ENCODE measurements around the gene DYRK3. TPM values are rescaled to one million over a fixed set of nuclear protein-coding genes. Genes with fewer than 3 reads are reported as not detected.

Gene DYRK3
- total RNA-seq, 2 donors from 2014 or later, result 2.6 to 9.7 TPM

DNA sequence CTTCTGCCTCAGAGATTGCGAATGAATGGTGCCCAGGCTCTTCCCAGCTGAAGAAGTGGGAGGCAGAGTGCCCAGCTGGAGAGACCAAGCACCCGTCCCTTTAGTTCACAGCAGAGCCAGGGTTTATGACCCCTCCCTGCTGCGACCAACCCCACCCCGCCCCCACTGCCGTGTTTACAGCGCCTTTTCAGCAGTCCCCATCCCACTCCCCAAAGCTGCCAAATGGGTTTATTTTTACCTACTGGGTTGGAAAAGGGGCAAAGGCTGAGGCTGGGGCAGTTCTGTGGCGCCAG, 23.6 kb downstream of the DYRK3 start:
- H3K4me3 ChIP-seq, result no peak overlapping the region
- TF ChIP-seq POLR2AphosphoS5 (IDR thresholded peaks at IDR 0.05) (no peak), POLR2A (IDR thresholded peaks at IDR 0.05) (no peak)
- TF ChIP-seq, protein P1, sequence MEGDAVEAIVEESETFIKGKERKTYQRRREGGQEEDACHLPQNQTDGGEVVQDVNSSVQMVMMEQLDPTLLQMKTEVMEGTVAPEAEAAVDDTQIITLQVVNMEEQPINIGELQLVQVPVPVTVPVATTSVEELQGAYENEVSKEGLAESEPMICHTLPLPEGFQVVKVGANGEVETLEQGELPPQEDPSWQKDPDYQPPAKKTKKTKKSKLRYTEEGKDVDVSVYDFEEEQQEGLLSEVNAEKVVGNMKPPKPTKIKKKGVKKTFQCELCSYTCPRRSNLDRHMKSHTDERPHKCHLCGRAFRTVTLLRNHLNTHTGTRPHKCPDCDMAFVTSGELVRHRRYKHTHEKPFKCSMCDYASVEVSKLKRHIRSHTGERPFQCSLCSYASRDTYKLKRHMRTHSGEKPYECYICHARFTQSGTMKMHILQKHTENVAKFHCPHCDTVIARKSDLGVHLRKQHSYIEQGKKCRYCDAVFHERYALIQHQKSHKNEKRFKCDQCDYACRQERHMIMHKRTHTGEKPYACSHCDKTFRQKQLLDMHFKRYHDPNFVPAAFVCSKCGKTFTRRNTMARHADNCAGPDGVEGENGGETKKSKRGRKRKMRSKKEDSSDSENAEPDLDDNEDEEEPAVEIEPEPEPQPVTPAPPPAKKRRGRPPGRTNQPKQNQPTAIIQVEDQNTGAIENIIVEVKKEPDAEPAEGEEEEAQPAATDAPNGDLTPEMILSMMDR (IDR thresholded peaks at IDR 0.05), result no peak
- intact Hi-C loops (cut with DNase I), result no loop called here
- H3K27ac ChIP-seq, result no peak overlapping the region
- no peaks in the 10 kb centered on the region for H3K9me3 ChIP-seq
- WGBS, result 71% methylated on average over 7 of the region's 7 CpGs
- H3K4me1 ChIP-seq (replicated peaks), result no peaks in the 10 kb centered on the region
- no peak for DNase-seq (ENCODE audit: low spot score)
- no peaks in the 10 kb centered on the region for H3K36me3 ChIP-seq
- no peaks in the 10 kb centered on the region for H3K27me3 ChIP-seq (replicated peaks; ENCODE audit: insufficient read depth)

DNA sequence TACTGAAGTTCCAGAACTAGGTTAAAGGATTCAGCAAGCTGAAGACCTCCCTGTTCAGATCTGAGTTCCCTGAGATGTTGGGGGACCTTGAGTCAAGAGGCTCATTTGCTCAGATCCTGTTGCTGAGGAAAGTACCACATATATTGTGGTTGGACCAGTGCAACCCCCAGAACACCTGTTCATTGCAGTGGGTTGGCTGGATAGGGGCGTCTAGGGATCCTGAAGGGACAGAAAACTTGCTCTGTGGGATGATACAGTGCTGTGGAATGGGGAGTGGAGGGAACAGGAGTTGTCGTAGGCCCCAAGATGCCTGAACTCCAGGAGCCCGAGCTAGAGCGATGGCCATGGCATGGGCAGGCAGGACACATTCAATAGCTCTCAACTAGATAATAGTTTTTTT, 24.8 kb downstream of the DYRK3 start:
- no peaks in the 10 kb centered on the region for H3K9me3 ChIP-seq
- H3K4me3 ChIP-seq, result no peak overlapping the region
- no peaks in the 10 kb centered on the region for H3K4me1 ChIP-seq (replicated peaks)
- WGBS, result 97% methylated on average over 4 of the region's 4 CpGs
- intact Hi-C loops (cut with DNase I), result no loop called here
- H3K36me3 ChIP-seq, result no peaks in the 10 kb centered on the region
- no peak for DNase-seq (ENCODE audit: low spot score)
- H3K27me3 ChIP-seq (replicated peaks; ENCODE audit: insufficient read depth), result no peaks in the 10 kb centered on the region
- TF ChIP-seq POLR2A (IDR thresholded peaks at IDR 0.05) (no peak), POLR2AphosphoS5 (IDR thresholded peaks at IDR 0.05) (no peak)
- TF ChIP-seq, protein P1 (IDR thresholded peaks at IDR 0.05), result no peak
- H3K27ac ChIP-seq, result no peak overlapping the region

DNA sequence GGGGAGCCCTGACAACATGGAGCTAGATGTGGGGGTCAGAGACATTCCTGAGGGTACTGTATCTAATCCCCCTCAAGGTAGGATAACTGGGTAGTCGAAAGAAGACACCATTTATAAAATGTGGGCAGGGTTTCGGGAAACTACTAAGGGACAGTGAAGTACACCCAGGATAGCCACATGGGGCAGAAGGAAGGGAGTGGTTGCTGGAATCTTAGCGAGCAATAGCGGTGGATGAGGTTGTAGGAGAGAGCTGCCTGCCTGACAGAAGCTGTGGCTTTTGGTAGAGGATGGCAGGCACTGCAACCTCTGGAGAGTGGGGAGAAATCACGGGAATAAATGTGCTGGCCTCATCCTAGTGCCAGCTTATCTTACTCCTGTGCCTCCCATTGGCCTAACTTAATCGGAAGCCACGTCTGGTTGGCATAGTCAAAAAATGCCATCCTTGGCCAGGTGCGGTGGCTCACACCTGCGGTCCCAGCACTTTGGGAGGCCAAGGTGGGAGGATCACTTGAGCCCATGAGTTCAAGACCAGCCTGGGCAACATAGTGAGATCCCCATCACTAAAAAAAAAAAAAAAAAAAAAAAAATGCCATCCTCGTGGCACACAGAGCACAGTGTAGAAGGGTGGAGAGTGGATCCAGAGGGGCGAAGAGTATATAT, 26.0 kb downstream of the DYRK3 start:
- Histone ChIP-seq H3K9me3 (no peaks in the 10 kb centered on the region), H3K27ac (no peak overlapping the region), H3K27me3 (replicated peaks; ENCODE audit: insufficient read depth) (no peaks in the 10 kb centered on the region), H3K4me3 (no peak overlapping the region), H3K36me3 (no peaks in the 10 kb centered on the region), H3K4me1 (replicated peaks) (no peaks in the 10 kb centered on the region)
- 90% methylated on average over 11 of the region's 11 CpGs for WGBS
- TF ChIP-seq POLR2AphosphoS5 (IDR thresholded peaks at IDR 0.05) (no peak), POLR2A (IDR thresholded peaks at IDR 0.05) (no peak)
- TF ChIP-seq, protein P1 (IDR thresholded peaks at IDR 0.05), result no peak
- DNase-seq (ENCODE audit: low spot score), result no peak
- intact Hi-C loops (cut with DNase I), result no loop called here

DNA sequence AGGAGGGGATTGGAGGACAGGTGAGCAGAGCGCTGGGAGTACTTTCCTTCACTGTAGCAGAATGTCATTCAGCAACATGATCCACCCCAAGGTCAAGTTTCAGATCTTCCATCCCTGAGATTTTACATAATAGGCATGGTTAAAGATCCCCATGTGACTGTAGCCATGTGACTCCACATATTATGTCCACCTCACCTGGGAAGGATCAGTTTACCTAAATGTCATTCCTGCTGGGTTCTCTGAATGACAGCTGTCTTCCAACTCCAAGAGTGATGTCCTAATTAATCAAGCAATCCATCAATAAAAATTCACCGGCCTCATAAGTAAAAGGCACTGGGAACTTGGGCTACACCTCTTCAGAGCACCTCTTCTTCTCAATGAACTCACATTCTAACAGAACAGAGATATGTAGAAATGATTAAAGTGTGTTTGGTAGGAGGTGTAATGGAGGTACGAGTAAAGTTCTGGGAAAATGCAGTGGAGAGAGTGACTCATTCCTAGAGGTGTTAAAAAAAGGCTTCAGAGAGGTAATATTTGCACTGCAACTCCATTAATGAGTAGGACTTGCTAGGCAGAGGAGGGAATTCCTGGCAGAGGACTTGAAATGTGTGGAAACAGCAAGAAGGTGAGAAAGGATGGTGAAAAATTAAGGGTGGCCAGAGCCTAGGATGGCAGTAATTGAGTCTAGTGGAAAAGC, 27.2 kb downstream of the DYRK3 start:
- WGBS, result 68% methylated on average over 3 of the region's 3 CpGs
- DNase-seq (ENCODE audit: low spot score), result no peak
- Histone ChIP-seq H3K27ac (no peak overlapping the region), H3K36me3 (no peaks in the 10 kb centered on the region), H3K4me3 (no peak overlapping the region), H3K4me1 (replicated peaks) (no peaks in the 10 kb centered on the region), H3K9me3 (no peaks in the 10 kb centered on the region), H3K27me3 (replicated peaks; ENCODE audit: insufficient read depth) (no peaks in the 10 kb centered on the region)
- intact Hi-C loops (cut with DNase I), result no loop called here
- no peak for TF ChIP-seq POLR2AphosphoS5 (IDR thresholded peaks at IDR 0.05)
- TF ChIP-seq, protein P1 (IDR thresholded peaks at IDR 0.05), result no peak

DNA sequence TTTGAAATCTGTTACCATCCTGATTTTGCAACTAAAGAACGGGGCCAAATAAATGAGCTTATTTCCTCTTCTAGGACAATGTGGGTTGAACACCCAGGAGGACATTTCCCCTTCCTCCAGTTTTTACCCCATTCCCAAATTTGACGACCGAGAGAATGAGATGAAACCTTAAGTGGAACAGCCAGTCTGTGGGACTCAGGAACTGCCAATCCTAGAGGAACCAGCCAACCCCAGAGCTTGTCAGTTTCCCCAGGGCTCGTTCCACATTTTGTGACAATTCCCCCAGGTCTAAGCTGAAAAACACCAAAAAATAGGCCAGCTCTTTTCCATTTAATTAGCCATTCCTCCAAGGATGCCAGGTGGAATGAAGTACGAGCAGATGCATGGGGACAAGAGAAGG, 28.0 kb downstream of the DYRK3 start:
- H3K27me3 ChIP-seq (replicated peaks; ENCODE audit: insufficient read depth), result no peaks in the 10 kb centered on the region
- H3K9me3 ChIP-seq, result no peaks in the 10 kb centered on the region
- H3K4me3 ChIP-seq, result no peak overlapping the region
- no peaks in the 10 kb centered on the region for H3K36me3 ChIP-seq
- 54% methylated on average over 5 of the region's 5 CpGs for WGBS
- no peak overlapping the region for H3K27ac ChIP-seq
- no peaks in the 10 kb centered on the region for H3K4me1 ChIP-seq (replicated peaks)
- TF ChIP-seq, protein P1 (IDR thresholded peaks at IDR 0.05), result no peak
- TF ChIP-seq POLR2A (IDR thresholded peaks at IDR 0.05), result no peak
- TF ChIP-seq POLR2AphosphoS5 (IDR thresholded peaks at IDR 0.05), result no peak
- intact Hi-C loops (cut with DNase I), result no loop called here
- no peak for DNase-seq (ENCODE audit: low spot score)
